Measurements from ENCODE around the gene PRSS21. TPM values are rescaled to one million over a fixed set of nuclear protein-coding genes. Genes with fewer than 3 reads are reported as not detected.

The PRSS21 gene
- total RNA-seq, 4 donors from 2014 or later = not detected

DNA sequence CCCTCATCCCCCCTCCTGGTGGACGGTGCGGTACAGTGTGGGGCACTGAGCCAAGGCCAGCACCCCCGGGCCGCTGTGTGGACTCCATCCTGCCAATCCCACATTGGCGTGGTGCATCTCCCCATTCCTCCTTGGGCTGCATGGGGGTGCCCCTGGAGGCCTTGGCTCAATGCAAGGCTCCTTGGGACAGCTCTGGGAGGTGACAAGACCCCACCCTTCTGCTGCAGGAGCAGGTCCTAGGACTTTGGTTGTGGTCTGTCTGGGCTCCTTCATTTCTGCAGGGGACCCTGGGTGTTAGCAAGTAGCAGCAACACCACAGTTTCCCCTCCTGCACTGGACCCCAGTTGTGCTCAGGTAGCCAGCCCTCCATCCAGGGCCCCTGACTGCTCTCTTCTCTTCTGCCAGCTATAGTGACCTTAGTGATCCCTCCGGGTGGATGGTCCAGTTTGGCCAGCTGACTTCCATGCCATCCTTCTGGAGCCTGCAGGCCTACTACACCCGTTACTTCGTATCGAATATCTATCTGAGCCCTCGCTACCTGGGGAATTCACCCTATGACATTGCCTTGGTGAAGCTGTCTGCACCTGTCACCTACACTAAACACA, 1.3 kb downstream of the PRSS21 start:
- WGBS, 2 donors = 76 to 85% methylated on average over 10 of the region's 10 CpGs
- H3K9me3 ChIP-seq = no peaks in the 10 kb centered on the region
- DNase-seq (ENCODE audit: low spot score in 2 of 2) = no peak
- no peaks in the 10 kb centered on the region for H3K4me1 ChIP-seq
- no peaks in the 10 kb centered on the region for H3K36me3 ChIP-seq
- TF ChIP-seq EP300 (IDR thresholded peaks at IDR 0.05) (no peak), POLR2A (IDR thresholded peaks at IDR 0.05) (no peak)
- TF ChIP-seq, protein P1, sequence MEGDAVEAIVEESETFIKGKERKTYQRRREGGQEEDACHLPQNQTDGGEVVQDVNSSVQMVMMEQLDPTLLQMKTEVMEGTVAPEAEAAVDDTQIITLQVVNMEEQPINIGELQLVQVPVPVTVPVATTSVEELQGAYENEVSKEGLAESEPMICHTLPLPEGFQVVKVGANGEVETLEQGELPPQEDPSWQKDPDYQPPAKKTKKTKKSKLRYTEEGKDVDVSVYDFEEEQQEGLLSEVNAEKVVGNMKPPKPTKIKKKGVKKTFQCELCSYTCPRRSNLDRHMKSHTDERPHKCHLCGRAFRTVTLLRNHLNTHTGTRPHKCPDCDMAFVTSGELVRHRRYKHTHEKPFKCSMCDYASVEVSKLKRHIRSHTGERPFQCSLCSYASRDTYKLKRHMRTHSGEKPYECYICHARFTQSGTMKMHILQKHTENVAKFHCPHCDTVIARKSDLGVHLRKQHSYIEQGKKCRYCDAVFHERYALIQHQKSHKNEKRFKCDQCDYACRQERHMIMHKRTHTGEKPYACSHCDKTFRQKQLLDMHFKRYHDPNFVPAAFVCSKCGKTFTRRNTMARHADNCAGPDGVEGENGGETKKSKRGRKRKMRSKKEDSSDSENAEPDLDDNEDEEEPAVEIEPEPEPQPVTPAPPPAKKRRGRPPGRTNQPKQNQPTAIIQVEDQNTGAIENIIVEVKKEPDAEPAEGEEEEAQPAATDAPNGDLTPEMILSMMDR (IDR thresholded peaks at IDR 0.05) = no peak
- H3K4me3 ChIP-seq = no peak overlapping the region
- no peak overlapping the region for H3K27ac ChIP-seq
- peaks cover 0 to 35% of the 10 kb centered on the region in 2 donors for H3K27me3 ChIP-seq

DNA sequence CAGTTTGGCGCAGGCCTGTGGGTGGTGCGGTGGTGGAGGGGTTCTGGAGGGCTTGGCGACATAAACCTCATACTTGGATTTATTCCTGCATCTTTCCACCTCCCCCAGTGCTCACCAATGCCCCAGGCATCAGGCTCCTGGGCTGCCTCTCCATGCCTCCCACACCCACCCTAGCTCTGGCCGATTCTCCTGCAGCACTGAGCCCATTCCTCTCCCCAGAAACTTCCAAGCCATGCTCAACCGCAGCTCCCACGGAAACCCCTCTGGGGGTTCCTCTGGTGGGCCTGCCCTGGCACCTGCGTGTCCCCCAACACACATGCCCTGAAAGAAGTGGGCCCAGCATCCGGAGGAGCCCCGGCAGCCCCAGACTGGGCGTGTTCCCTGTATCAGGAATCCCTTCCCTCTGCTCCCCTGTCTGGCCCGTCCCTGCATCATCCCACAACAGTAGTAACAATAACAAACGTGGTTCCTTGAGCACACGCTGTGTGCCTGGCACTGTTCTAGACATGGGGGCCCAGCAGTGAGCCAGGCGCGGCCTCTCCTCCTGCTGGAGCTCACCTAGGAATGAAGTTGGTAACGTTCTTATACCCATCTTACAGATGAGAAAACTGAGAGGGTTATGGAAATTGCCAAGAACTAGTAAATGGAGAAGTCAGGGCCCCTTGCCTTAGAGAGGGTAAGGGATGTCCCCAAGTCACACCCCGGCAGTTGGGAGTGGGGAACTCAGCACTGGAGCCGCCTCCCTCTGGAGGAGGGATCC, 2.3 kb downstream of the PRSS21 start:
- Histone ChIP-seq H3K27me3 (peaks cover 0 to 35% of the 10 kb centered on the region in 2 donors), H3K4me1 (no peaks in the 10 kb centered on the region), H3K4me3 (no peak overlapping the region), H3K9me3 (no peaks in the 10 kb centered on the region), H3K27ac (no peak overlapping the region), H3K36me3 (no peaks in the 10 kb centered on the region)
- 78 to 86% methylated on average over 18 of the region's 18 CpGs for WGBS, 2 donors
- no peak for DNase-seq (ENCODE audit: low spot score in 2 of 2)
- TF ChIP-seq EP300 (IDR thresholded peaks at IDR 0.05) (no peak), POLR2A (IDR thresholded peaks at IDR 0.05) (no peak)
- TF ChIP-seq, protein P1 (IDR thresholded peaks at IDR 0.05) = no peak

DNA sequence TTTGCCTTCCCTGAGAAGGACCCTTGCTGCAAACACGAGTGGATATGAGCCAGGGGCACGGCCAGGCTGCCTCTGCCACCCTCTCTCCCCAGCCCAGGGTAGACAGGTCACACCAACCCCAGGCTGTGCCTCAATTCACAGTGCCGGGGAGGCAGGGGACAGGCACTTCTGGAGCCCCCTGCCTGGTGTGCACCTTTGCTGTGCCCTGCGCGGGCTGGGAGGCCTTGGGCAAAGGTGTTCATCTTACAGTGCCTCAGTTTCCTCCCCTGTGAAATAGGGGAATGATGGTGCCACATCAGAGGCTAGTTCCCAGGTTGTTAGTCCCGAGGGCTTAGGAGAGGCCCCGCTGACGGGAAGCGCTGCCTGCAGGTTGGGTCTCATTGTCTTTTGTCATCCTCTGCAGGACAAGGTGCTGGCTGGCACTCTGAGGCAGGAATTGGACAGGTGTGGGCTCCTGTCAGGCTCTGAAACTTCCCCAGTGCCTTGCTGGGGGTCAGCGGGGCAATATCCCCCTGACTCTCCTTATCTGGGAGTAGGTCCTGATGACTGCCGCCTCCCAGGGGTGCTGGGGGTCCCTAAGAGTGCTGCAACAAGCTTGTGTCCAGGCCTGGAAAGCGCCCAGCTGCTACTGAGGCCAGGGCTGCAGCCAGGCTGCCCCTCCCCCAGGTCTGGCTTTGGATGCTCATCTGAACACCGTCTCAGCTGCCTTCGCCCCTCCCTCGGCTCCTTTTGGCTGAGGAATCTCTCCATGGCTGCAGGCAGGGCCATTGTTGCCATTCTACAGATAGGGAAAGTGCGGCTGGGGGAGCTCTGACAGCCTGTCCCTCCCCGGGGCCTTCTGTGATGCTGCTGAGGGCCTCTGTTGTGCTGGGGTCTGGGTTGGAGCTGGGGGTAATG, 3.1 kb downstream of the PRSS21 start:
- no peak for TF ChIP-seq EP300 (IDR thresholded peaks at IDR 0.05)
- TF ChIP-seq, protein P1 (IDR thresholded peaks at IDR 0.05) = no peak
- no peak for TF ChIP-seq POLR2A (IDR thresholded peaks at IDR 0.05)
- H3K36me3 ChIP-seq = no peaks in the 10 kb centered on the region
- WGBS, 2 donors = 58 to 75% methylated on average over 9 to 16 of the region's 17 CpGs
- DNase-seq (ENCODE audit: low spot score in 2 of 2) = no peak
- no peaks in the 10 kb centered on the region for H3K9me3 ChIP-seq
- no peaks in the 10 kb centered on the region for H3K4me1 ChIP-seq
- H3K4me3 ChIP-seq = no peak overlapping the region
- H3K27me3 ChIP-seq = peaks cover 0 to 32% of the 10 kb centered on the region in 2 donors
- H3K27ac ChIP-seq = no peak overlapping the region

DNA sequence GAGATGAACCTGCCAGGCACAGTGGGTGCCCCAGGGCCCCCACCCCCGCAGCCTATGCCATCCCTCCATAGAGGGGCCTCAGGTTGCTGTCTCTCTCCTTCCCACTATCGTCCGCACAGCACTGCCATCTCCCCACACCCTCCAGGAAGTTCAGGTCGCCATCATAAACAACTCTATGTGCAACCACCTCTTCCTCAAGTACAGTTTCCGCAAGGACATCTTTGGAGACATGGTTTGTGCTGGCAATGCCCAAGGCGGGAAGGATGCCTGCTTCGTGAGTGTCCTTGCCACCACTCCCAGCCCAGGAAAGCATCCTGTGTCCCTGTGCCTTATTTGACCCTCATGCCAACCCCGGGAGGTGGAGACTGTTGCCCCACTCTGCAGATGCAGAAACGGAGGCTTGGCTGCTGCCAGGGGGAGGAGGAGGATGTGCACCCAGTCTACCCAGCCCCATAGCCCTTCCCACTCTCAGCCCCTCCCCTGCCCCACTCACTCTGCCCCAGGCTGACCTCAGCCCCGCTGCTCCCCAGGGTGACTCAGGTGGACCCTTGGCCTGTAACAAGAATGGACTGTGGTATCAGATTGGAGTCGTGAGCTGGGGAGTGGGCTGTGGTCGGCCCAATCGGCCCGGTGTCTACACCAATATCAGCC, 3.9 kb downstream of the PRSS21 start:
- DNase-seq (ENCODE audit: low spot score in 2 of 2) = no peak
- no peak overlapping the region for H3K4me3 ChIP-seq
- peaks cover 0 to 34% of the 10 kb centered on the region in 2 donors for H3K27me3 ChIP-seq
- no peak overlapping the region for H3K27ac ChIP-seq
- no peaks in the 10 kb centered on the region for H3K4me1 ChIP-seq
- no peaks in the 10 kb centered on the region for H3K9me3 ChIP-seq
- 81 to 84% methylated on average over 12 to 14 of the region's 14 CpGs for WGBS, 2 donors
- H3K36me3 ChIP-seq = no peaks in the 10 kb centered on the region
- TF ChIP-seq EP300 (IDR thresholded peaks at IDR 0.05) (no peak), POLR2A (IDR thresholded peaks at IDR 0.05) (no peak)
- TF ChIP-seq, protein P1 (IDR thresholded peaks at IDR 0.05) = no peak

Measured in tibial nerve (tissue), 4 donors.